ENCODE measurements around the gene BRD3OS. TPM values are rescaled to one million over a fixed set of nuclear protein-coding genes. Genes with fewer than 3 reads are reported as not detected.
A peak's percentile ranks its signal among the peaks of the same experiment; 100 is the strongest.

The BRD3OS gene
- total and polyA plus RNA-seq, 10 of the 15 experiments (the other 5 are each of a cell fraction or from before 2014, with no cell fraction given): 2.1 to 13.7 (median 10.7) TPM

DNA sequence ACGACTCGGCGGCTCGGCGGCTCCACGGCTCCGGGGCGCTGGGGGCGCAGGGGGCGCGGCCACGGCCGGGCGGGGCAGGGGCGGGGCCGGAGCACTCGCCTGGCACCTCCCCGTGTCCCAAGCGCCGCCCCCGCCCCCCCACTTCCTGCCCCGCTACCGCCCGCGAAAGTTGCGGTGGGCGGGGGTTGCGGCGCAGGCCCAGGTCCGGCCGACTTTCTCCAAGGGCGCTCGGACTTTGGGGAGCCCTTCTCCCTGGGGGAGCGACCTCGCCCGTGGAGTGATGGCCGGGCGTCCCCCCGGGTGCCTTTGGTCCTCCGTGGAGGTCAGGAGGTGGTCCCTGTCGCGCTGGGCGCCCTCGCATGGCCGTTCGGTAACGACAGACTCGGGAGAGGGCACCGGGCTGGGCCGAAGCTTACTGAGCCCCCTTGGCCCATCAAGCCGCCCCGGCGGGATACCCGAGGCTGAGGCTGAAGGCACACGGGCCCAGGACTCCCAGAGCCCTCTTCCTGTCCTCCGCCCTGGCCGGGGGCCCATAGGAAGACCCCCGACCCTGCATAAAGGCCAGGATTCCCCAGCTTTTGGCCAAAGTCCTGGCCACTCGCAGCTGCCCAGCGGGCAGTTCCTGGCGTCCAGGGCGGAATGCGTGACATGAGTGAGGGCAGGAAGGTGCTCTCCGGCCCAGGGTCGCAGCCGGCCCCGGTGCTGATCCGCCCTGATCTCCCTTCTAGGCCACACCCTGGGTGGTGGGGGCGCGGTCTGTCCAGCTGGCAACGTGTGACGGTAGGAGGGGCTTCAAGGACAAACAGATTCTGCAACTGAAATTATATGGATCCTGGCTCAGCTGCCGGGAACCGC lies 32.3 kb upstream of the BRD3OS start (continued):
- TF ChIP-seq, protein P1, sequence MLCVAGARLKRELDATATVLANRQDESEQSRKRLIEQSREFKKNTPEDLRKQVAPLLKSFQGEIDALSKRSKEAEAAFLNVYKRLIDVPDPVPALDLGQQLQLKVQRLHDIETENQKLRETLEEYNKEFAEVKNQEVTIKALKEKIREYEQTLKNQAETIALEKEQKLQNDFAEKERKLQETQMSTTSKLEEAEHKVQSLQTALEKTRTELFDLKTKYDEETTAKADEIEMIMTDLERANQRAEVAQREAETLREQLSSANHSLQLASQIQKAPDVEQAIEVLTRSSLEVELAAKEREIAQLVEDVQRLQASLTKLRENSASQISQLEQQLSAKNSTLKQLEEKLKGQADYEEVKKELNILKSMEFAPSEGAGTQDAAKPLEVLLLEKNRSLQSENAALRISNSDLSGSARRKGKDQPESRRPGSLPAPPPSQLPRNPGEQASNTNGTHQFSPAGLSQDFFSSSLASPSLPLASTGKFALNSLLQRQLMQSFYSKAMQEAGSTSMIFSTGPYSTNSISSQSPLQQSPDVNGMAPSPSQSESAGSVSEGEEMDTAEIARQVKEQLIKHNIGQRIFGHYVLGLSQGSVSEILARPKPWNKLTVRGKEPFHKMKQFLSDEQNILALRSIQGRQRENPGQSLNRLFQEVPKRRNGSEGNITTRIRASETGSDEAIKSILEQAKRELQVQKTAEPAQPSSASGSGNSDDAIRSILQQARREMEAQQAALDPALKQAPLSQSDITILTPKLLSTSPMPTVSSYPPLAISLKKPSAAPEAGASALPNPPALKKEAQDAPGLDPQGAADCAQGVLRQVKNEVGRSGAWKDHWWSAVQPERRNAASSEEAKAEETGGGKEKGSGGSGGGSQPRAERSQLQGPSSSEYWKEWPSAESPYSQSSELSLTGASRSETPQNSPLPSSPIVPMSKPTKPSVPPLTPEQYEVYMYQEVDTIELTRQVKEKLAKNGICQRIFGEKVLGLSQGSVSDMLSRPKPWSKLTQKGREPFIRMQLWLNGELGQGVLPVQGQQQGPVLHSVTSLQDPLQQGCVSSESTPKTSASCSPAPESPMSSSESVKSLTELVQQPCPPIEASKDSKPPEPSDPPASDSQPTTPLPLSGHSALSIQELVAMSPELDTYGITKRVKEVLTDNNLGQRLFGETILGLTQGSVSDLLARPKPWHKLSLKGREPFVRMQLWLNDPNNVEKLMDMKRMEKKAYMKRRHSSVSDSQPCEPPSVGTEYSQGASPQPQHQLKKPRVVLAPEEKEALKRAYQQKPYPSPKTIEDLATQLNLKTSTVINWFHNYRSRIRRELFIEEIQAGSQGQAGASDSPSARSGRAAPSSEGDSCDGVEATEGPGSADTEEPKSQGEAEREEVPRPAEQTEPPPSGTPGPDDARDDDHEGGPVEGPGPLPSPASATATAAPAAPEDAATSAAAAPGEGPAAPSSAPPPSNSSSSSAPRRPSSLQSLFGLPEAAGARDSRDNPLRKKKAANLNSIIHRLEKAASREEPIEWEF (IDR thresholded peaks at IDR 0.05; ENCODE audit: insufficient replicate concordance, low read depth, low read length): no peak
- no peak for TF ChIP-seq HDGF (IDR thresholded peaks at IDR 0.05)
- peak; percentile 48; the same call in 1 of the 2 replicates for TF ChIP-seq SMC3 (IDR thresholded peaks at IDR 0.05; ENCODE audit: borderline replicate concordance, low read length)
- TF ChIP-seq, protein P2, sequence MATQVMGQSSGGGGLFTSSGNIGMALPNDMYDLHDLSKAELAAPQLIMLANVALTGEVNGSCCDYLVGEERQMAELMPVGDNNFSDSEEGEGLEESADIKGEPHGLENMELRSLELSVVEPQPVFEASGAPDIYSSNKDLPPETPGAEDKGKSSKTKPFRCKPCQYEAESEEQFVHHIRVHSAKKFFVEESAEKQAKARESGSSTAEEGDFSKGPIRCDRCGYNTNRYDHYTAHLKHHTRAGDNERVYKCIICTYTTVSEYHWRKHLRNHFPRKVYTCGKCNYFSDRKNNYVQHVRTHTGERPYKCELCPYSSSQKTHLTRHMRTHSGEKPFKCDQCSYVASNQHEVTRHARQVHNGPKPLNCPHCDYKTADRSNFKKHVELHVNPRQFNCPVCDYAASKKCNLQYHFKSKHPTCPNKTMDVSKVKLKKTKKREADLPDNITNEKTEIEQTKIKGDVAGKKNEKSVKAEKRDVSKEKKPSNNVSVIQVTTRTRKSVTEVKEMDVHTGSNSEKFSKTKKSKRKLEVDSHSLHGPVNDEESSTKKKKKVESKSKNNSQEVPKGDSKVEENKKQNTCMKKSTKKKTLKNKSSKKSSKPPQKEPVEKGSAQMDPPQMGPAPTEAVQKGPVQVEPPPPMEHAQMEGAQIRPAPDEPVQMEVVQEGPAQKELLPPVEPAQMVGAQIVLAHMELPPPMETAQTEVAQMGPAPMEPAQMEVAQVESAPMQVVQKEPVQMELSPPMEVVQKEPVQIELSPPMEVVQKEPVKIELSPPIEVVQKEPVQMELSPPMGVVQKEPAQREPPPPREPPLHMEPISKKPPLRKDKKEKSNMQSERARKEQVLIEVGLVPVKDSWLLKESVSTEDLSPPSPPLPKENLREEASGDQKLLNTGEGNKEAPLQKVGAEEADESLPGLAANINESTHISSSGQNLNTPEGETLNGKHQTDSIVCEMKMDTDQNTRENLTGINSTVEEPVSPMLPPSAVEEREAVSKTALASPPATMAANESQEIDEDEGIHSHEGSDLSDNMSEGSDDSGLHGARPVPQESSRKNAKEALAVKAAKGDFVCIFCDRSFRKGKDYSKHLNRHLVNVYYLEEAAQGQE (IDR thresholded peaks at IDR 0.05; ENCODE audit: low read depth, low read length): no peak
- TF ChIP-seq SRF (IDR thresholded peaks at IDR 0.05; ENCODE audit: low read depth in 2 of 2, low read length in 2 of 2): no peak
- peak in 1 of 2 experiments; percentile 5; a peak in 2 of 4 replicates for TF ChIP-seq BHLHE40 (IDR thresholded peaks at IDR 0.05; ENCODE audit: borderline replicate concordance in 1 of 2, low read depth in 2 of 2, low read length in 1 of 2)
- TF ChIP-seq MEF2B (IDR thresholded peaks at IDR 0.05; ENCODE audit: partially characterized antibody, poor library complexity, severe bottlenecking): no peak
- TF ChIP-seq, protein P3, sequence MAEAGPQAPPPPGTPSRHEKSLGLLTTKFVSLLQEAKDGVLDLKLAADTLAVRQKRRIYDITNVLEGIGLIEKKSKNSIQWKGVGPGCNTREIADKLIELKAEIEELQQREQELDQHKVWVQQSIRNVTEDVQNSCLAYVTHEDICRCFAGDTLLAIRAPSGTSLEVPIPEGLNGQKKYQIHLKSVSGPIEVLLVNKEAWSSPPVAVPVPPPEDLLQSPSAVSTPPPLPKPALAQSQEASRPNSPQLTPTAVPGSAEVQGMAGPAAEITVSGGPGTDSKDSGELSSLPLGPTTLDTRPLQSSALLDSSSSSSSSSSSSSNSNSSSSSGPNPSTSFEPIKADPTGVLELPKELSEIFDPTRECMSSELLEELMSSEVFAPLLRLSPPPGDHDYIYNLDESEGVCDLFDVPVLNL (IDR thresholded peaks at IDR 0.05; ENCODE audit: low read depth, low read length): no peak
- TF ChIP-seq BMI1 (IDR thresholded peaks at IDR 0.05; ENCODE audit: borderline replicate concordance): no peak
- TF ChIP-seq, protein P4, sequence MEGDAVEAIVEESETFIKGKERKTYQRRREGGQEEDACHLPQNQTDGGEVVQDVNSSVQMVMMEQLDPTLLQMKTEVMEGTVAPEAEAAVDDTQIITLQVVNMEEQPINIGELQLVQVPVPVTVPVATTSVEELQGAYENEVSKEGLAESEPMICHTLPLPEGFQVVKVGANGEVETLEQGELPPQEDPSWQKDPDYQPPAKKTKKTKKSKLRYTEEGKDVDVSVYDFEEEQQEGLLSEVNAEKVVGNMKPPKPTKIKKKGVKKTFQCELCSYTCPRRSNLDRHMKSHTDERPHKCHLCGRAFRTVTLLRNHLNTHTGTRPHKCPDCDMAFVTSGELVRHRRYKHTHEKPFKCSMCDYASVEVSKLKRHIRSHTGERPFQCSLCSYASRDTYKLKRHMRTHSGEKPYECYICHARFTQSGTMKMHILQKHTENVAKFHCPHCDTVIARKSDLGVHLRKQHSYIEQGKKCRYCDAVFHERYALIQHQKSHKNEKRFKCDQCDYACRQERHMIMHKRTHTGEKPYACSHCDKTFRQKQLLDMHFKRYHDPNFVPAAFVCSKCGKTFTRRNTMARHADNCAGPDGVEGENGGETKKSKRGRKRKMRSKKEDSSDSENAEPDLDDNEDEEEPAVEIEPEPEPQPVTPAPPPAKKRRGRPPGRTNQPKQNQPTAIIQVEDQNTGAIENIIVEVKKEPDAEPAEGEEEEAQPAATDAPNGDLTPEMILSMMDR (IDR thresholded peaks at IDR 0.05 in 2 of 3, conservative IDR thresholded peaks at IDR 0.05 in 1 of 3; ENCODE audit: control insufficient read depth in 2 of 3, extremely low read depth in 1 of 3, insufficient read depth in 1 of 3, low read depth in 3 of 3, low read length in 3 of 3): peak; percentile 34 to 56 (median 47); a peak in 4 of 6 replicates
- TF ChIP-seq SUZ12 (IDR thresholded peaks at IDR 0.05; ENCODE audit: unreplicated experiment): no peak
- TF ChIP-seq NR2C1 (IDR thresholded peaks at IDR 0.05): peak; percentile 20; the same call in 1 of the 2 replicates
- TF ChIP-seq ZNF24 (IDR thresholded peaks at IDR 0.05): no peak

Data from GM12878 (cell line).